Fibroblast of lung (primary cell): ENCODE data around the gene RNU6-9. TPM values are rescaled to one million over a fixed set of nuclear protein-coding genes. Genes with fewer than 3 reads are reported as not detected.

ENCODE experiments used
- DNase-seq, 2 donors: peaks; one replicate each; pipeline versions ENCODE4 v3.0.0 to v3.0.0-alpha.2; 2010; ENCODE audit warnings: low read depth in 2 of 2
- H2AFZ ChIP-seq: 2 replicates; pipeline ENCODE4 v1.5.1; 2012; ENCODE audit warnings: low read length, control low read depth, inconsistent platforms
- H3K27ac ChIP-seq: 2 replicates; pipeline ENCODE4 v1.5.1; 2011; ENCODE audit warnings: low read length, control low read depth; ENCODE audit not compliant: insufficient read depth
- H3K27me3 ChIP-seq: 2 replicates; pipeline ENCODE4 v1.5.1; 2011; ENCODE audit warnings: mild to moderate bottlenecking, low read length; ENCODE audit not compliant: control insufficient read depth, insufficient read depth
- H3K36me3 ChIP-seq: 2 replicates; pipeline ENCODE4 v1.5.1; 2011; ENCODE audit warnings: low read length; ENCODE audit not compliant: control insufficient read depth, insufficient read depth
- H3K4me1 ChIP-seq: 2 replicates; pipeline ENCODE4 v1.5.1; 2011; ENCODE audit warnings: low read length; ENCODE audit not compliant: control insufficient read depth, insufficient read depth; ENCODE audit errors: extremely low read depth
- H3K4me2 ChIP-seq: 2 replicates; pipeline ENCODE4 v1.5.1; 2011; ENCODE audit warnings: low read length, control low read depth; ENCODE audit not compliant: insufficient read depth; ENCODE audit errors: extremely low read depth
- H3K4me3 ChIP-seq, 4 experiments: fragments of 200-600 bp in 1 of 4; sonication (generic) in 1 of 4; replicated peaks in 1 of 4; 2 replicates each; pipeline ENCODE4 v1.5.1; 2011 to 2016; ENCODE audit warnings: low read length in 4 of 4, low read depth in 3 of 4, mild to moderate bottlenecking in 3 of 4, control low read depth in 2 of 4, inconsistent platforms in 1 of 4, mixed read lengths in 1 of 4; ENCODE audit not compliant: insufficient read depth in 1 of 4; ENCODE audit errors: control extremely low read depth in 1 of 4
- H3K79me2 ChIP-seq: 2 replicates; pipeline ENCODE4 v1.5.1; 2012; ENCODE audit warnings: mild to moderate bottlenecking, low read length, inconsistent platforms; ENCODE audit not compliant: control insufficient read depth, insufficient read depth
- H3K9ac ChIP-seq: 2 replicates; pipeline ENCODE4 v1.5.1; 2011; ENCODE audit warnings: mild to moderate bottlenecking, low read length, control low read depth; ENCODE audit not compliant: insufficient read depth
- H3K9me3 ChIP-seq: 2 replicates; pipeline ENCODE4 v1.5.1; 2012; ENCODE audit warnings: low read depth, low read length; ENCODE audit not compliant: control insufficient read depth, insufficient read depth
- H4K20me1 ChIP-seq: 2 replicates; pipeline ENCODE4 v1.5.1; 2011; ENCODE audit warnings: low read length; ENCODE audit not compliant: control insufficient read depth, insufficient read depth; ENCODE audit errors: extremely low read depth
- EZH2 ChIP-seq: IDR thresholded peaks from 2 replicates; pipeline ENCODE4 v1.5.1; 2012; ENCODE audit warnings: low read length, control low read depth, mild to moderate bottlenecking; ENCODE audit errors: missing control alignments
- polyA plus RNA-seq, 2 donors: library from polyadenylated mRNA; depleted of rRNA in 1 of 2; stranded (reverse) in 1 of 2; unstranded in 1 of 2; fragments of >200 nt; gene quantifications; 2 replicates each; pipeline ENCODE4 v1.2.1, GENCODE V29; 2011 to 2012; ENCODE audit warnings: missing spikeins in 1 of 2
- total RNA-seq: library from RNA; depleted of rRNA; stranded (reverse); fragments of >200 nt; gene quantifications from 2 replicates; pipeline ENCODE4 v1.2.1, GENCODE V29; 2014
- TF ChIP-seq, protein P1 (sequence below), 2 donors: IDR thresholded peaks in 1 of 2; conservative IDR thresholded peaks in 1 of 2; 1 replicate in 1 of 2; 2 replicates in 1 of 2; pipeline ENCODE4 v1.5.1; 2011 to 2012; ENCODE audit warnings: low read length in 2 of 2, control low read depth in 1 of 2, inconsistent platforms in 1 of 2, low read depth in 1 of 2, mild to moderate bottlenecking in 1 of 2

Gene RNU6-9
- total and polyA plus RNA-seq, 2 donors (not counting 1 experiment from before 2014, with no cell fraction given) = not detected

DNA sequence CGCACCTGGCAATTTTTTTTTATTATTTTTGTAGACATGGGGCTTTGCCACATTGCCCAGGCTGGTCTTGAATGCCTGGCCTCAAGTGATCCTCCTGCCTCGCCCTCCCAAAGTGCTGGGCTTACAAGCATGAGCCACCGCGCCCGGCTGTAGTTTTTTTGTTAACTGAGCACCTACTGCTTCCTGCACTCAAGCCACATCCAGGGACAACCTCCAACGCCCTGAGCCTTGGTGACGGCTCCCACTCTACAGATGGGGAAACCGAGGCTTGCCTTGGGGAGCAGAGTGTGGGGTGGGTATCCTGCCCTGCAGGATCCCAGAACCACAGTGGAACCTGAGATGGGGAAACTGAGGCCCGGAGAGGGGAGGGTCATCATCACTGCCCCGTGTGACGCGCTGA is 38.1 kb upstream of the RNU6-9 start:
- H3K27ac ChIP-seq = no peak overlapping the region
- no peak for DNase-seq
- H3K4me3 ChIP-seq = no peak overlapping the region
- H3K4me2 ChIP-seq = no peak overlapping the region
- H3K9ac ChIP-seq = no peak overlapping the region
- TF ChIP-seq EZH2 = no peak
- TF ChIP-seq, protein P1, sequence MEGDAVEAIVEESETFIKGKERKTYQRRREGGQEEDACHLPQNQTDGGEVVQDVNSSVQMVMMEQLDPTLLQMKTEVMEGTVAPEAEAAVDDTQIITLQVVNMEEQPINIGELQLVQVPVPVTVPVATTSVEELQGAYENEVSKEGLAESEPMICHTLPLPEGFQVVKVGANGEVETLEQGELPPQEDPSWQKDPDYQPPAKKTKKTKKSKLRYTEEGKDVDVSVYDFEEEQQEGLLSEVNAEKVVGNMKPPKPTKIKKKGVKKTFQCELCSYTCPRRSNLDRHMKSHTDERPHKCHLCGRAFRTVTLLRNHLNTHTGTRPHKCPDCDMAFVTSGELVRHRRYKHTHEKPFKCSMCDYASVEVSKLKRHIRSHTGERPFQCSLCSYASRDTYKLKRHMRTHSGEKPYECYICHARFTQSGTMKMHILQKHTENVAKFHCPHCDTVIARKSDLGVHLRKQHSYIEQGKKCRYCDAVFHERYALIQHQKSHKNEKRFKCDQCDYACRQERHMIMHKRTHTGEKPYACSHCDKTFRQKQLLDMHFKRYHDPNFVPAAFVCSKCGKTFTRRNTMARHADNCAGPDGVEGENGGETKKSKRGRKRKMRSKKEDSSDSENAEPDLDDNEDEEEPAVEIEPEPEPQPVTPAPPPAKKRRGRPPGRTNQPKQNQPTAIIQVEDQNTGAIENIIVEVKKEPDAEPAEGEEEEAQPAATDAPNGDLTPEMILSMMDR (conservative IDR thresholded peaks at IDR 0.05 in 1 of 2, IDR thresholded peaks at IDR 0.05 in 1 of 2; ENCODE audit: low read depth in 1 of 2, low read length in 2 of 2) = no peak
- no peaks in the 10 kb centered on the region for H3K36me3 ChIP-seq
- H2AFZ ChIP-seq = no peak overlapping the region
- no peaks in the 10 kb centered on the region for H3K27me3 ChIP-seq
- no peaks in the 10 kb centered on the region for H3K9me3 ChIP-seq
- H3K79me2 ChIP-seq = no peaks in the 10 kb centered on the region
- peaks cover 6% of the 10 kb centered on the region for H3K4me1 ChIP-seq
- no peaks in the 10 kb centered on the region for H4K20me1 ChIP-seq

DNA sequence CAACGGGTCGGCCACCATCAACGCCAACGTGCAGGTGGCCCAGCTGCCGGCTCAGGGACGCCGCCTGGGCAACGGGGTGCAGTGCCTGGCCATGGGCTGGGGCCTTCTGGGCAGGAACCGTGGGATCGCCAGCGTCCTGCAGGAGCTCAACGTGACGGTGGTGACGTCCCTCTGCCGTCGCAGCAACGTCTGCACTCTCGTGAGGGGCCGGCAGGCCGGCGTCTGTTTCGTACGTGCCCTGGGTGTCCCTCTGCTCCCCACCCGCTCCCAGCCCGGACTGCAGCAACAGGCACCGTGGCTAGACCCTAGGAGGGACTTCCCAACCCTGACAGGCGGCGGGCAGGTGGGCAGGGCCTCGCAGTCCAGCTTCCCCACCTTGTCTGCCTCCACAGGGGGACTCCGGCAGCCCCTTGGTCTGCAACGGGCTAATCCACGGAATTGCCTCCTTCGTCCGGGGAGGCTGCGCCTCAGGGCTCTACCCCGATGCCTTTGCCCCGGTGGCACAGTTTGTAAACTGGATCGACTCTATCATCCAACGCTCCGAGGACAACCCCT is 37.6 kb upstream of the RNU6-9 start:
- Histone ChIP-seq H3K4me2 (no peak overlapping the region), H3K4me1 (peaks cover 5% of the 10 kb centered on the region), H3K27me3 (no peaks in the 10 kb centered on the region), H3K27ac (no peak overlapping the region), H2AFZ (no peak overlapping the region), H3K9me3 (no peaks in the 10 kb centered on the region), H3K4me3 (no peak overlapping the region), H3K79me2 (no peaks in the 10 kb centered on the region), H4K20me1 (no peaks in the 10 kb centered on the region), H3K36me3 (no peaks in the 10 kb centered on the region), H3K9ac (no peak overlapping the region)
- TF ChIP-seq, protein P1 (conservative IDR thresholded peaks at IDR 0.05 in 1 of 2, IDR thresholded peaks at IDR 0.05 in 1 of 2; ENCODE audit: low read depth in 1 of 2, low read length in 2 of 2) = no peak
- no peak for TF ChIP-seq EZH2
- no peak for DNase-seq

DNA sequence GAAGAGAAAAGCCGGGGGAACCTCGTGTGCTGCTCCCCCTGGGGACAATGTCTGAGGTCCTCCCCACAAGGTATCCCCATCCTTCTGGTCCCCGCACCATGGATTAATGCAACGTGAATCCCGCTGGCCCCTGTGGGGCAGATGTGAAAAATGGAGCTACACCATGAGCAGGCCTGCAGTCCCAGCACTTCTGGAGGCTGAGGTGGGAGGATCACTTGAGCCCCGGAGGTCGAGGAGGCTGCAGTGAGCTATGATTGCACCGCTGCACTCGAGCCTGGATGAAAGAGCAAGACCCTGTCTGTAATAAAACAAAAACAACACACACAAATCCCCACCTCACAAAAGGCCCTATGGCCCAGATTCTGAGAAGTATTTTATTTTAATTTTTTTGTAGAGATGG is 35.0 kb upstream of the RNU6-9 start:
- no peak overlapping the region for H3K27ac ChIP-seq
- no peak overlapping the region for H2AFZ ChIP-seq
- H3K9ac ChIP-seq = no peak overlapping the region
- H3K4me1 ChIP-seq = no peaks in the 10 kb centered on the region
- H3K79me2 ChIP-seq = no peaks in the 10 kb centered on the region
- H3K9me3 ChIP-seq = no peaks in the 10 kb centered on the region
- no peak for DNase-seq
- no peaks in the 10 kb centered on the region for H4K20me1 ChIP-seq
- no peaks in the 10 kb centered on the region for H3K36me3 ChIP-seq
- no peak overlapping the region for H3K4me3 ChIP-seq
- H3K4me2 ChIP-seq = no peak overlapping the region
- no peak for TF ChIP-seq EZH2
- TF ChIP-seq, protein P1 (conservative IDR thresholded peaks at IDR 0.05 in 1 of 2, IDR thresholded peaks at IDR 0.05 in 1 of 2; ENCODE audit: low read depth in 1 of 2, low read length in 2 of 2) = no peak
- H3K27me3 ChIP-seq = no peaks in the 10 kb centered on the region
